MM.1S (cell line): ENCODE measurements around the gene CYSTM1.
"Not testable (repeated sequence)": the region's sequence is repeated elsewhere in the genome, so short reads cannot be mapped to it uniquely, and the experiment has no call there.

Source experiments
- EZH2 ChIP-seq: fragments of 300-600 bp; sonication (generic); optimal IDR thresholded peaks from 2 replicates; pipeline ENCODE3; 2017; ENCODE audit warnings: low read depth, mild to moderate bottlenecking, antibody characterized with exemption, low read length, mixed read lengths
- EZH2phosphoT487 ChIP-seq: fragments of 300-600 bp; sonication (generic); IDR thresholded peaks from 2 replicates; pipeline ENCODE4 v1.6.1; 2018; ENCODE audit warnings: antibody characterized with exemption, low read length
- TF ChIP-seq, protein P1 (sequence below): fragments of 300-600 bp; sonication (generic); IDR thresholded peaks from 2 replicates; pipeline ENCODE4 v1.5.1; 2016; ENCODE audit warnings: antibody characterized with exemption, low read length, mixed read lengths

DNA sequence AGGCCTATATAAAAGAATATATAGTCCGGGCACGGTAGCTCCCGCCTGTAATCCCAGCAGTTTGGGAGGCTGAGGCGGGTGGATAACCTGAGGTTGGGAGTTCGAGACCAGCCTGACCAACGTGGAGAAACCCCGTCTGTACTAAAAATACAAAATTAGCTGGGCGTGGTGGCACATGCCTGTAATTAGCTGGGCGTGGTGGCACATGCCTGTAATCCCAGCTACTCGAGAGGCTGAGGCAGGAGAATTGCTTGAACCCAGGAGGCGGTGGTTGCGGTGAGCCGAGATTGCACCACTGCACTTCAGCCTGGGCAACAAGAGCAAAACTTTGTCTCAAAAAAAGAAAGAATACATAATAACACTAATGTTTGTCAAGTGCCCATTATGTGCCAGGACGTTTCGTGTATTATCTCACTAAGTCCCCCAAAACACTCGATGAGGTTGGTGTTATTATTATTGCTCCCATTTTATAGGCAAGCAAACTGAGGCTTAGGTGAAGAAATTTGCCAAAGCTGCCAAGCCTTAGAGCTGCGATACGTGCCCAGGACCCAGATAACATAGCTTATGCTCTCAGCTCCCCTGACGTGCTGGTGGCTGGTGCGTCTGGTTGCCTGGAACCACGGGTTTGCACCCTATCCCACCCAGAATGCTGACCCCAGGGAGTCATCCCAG lies 20.1 kb upstream of the CYSTM1 start:
- TF ChIP-seq, protein P1, sequence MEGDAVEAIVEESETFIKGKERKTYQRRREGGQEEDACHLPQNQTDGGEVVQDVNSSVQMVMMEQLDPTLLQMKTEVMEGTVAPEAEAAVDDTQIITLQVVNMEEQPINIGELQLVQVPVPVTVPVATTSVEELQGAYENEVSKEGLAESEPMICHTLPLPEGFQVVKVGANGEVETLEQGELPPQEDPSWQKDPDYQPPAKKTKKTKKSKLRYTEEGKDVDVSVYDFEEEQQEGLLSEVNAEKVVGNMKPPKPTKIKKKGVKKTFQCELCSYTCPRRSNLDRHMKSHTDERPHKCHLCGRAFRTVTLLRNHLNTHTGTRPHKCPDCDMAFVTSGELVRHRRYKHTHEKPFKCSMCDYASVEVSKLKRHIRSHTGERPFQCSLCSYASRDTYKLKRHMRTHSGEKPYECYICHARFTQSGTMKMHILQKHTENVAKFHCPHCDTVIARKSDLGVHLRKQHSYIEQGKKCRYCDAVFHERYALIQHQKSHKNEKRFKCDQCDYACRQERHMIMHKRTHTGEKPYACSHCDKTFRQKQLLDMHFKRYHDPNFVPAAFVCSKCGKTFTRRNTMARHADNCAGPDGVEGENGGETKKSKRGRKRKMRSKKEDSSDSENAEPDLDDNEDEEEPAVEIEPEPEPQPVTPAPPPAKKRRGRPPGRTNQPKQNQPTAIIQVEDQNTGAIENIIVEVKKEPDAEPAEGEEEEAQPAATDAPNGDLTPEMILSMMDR = not testable (repeated sequence)
- not testable (repeated sequence) for TF ChIP-seq EZH2, EZH2phosphoT487
